ENCODE data around the gene GAA.

GAA gene

GRCh38 chr17:80095844-80096475 is 5.4 kb upstream of the GAA start:
- H3K9me3 ChIP-seq (ENCODE audit: insufficient read depth, low read depth, low read length): no peaks in the 10 kb centered on the region
- H3F3A ChIP-seq (ENCODE audit: low read depth): no peaks in the 10 kb centered on the region
- no peaks in the 10 kb centered on the region for H3K27me3 ChIP-seq (ENCODE audit: insufficient read depth, low read length, poor library complexity, severe bottlenecking)
- no peaks in the 10 kb centered on the region for H4K20me1 ChIP-seq (ENCODE audit: insufficient read depth, low read length, poor library complexity, severe bottlenecking)
- TF ChIP-seq CTCF (conservative IDR thresholded peaks at IDR 0.05; ENCODE audit: low read length) (no peak), EZH2phosphoT487 (IDR thresholded peaks at IDR 0.05; ENCODE audit: borderline replicate concordance) (no peak)
- peaks cover 11% of the 10 kb centered on the region for H3K4me1 ChIP-seq (ENCODE audit: insufficient read depth, low read length, poor library complexity, severe bottlenecking)
- H3K9ac ChIP-seq (ENCODE audit: low read depth, low read length, poor library complexity, severe bottlenecking): no peak overlapping the region
- H3K4me2 ChIP-seq (ENCODE audit: low read depth, low read length, poor library complexity, severe bottlenecking): no peak overlapping the region
- H2AFZ ChIP-seq (ENCODE audit: low read length): no peak overlapping the region
- no peak overlapping the region for H3K4me3 ChIP-seq (ENCODE audit: low read length, poor library complexity, severe bottlenecking)
- H3K9me2 ChIP-seq (replicated peaks; ENCODE audit: low read depth, low read length): no peaks in the 10 kb centered on the region
- H3K79me2 ChIP-seq (ENCODE audit: insufficient read depth, low read length): no peaks in the 10 kb centered on the region
- no peaks in the 10 kb centered on the region for H3K36me3 ChIP-seq (ENCODE audit: insufficient read depth, low read length)

- H3K27me3 ChIP-seq (ENCODE audit: insufficient read depth, low read length, poor library complexity, severe bottlenecking): no peaks in the 10 kb centered on the region
- no peak overlapping the region for H3K4me3 ChIP-seq (ENCODE audit: low read length, poor library complexity, severe bottlenecking)
- H3F3A ChIP-seq (ENCODE audit: low read depth): no peaks in the 10 kb centered on the region
- H3K4me2 ChIP-seq (ENCODE audit: low read depth, low read length, poor library complexity, severe bottlenecking): no peak overlapping the region
- H4K20me1 ChIP-seq (ENCODE audit: insufficient read depth, low read length, poor library complexity, severe bottlenecking): no peaks in the 10 kb centered on the region
- peaks cover 1% of the 10 kb centered on the region for H3K79me2 ChIP-seq (ENCODE audit: insufficient read depth, low read length)
- TF ChIP-seq EZH2phosphoT487 (IDR thresholded peaks at IDR 0.05; ENCODE audit: borderline replicate concordance) (no peak), CTCF (conservative IDR thresholded peaks at IDR 0.05; ENCODE audit: low read length) (no peak)
- H3K9ac ChIP-seq (ENCODE audit: low read depth, low read length, poor library complexity, severe bottlenecking): no peak overlapping the region
- H3K4me1 ChIP-seq (ENCODE audit: insufficient read depth, low read length, poor library complexity, severe bottlenecking): peaks cover 13% of the 10 kb centered on the region
- no peak overlapping the region for H2AFZ ChIP-seq (ENCODE audit: low read length)
- H3K9me3 ChIP-seq (ENCODE audit: insufficient read depth, low read depth, low read length): no peaks in the 10 kb centered on the region
- no peaks in the 10 kb centered on the region for H3K9me2 ChIP-seq (replicated peaks; ENCODE audit: low read depth, low read length)
- H3K36me3 ChIP-seq (ENCODE audit: insufficient read depth, low read length): no peaks in the 10 kb centered on the region
Measured at GRCh38 chr17:80096561-80097021, 4.8 kb upstream of the GAA start.

GRCh38 chr17:80097127-80097621 is 4.2 kb upstream of the GAA start:
- Histone ChIP-seq H3F3A (ENCODE audit: low read depth) (no peaks in the 10 kb centered on the region), H2AFZ (ENCODE audit: low read length) (no peak overlapping the region), H3K4me1 (ENCODE audit: insufficient read depth, low read length, poor library complexity, severe bottlenecking) (peaks cover 16% of the 10 kb centered on the region), H3K4me3 (ENCODE audit: low read length, poor library complexity, severe bottlenecking) (no peak overlapping the region), H3K9ac (ENCODE audit: low read depth, low read length, poor library complexity, severe bottlenecking) (no peak overlapping the region), H3K79me2 (ENCODE audit: insufficient read depth, low read length) (peaks cover 7% of the 10 kb centered on the region), H3K27me3 (ENCODE audit: insufficient read depth, low read length, poor library complexity, severe bottlenecking) (no peaks in the 10 kb centered on the region), H3K9me3 (ENCODE audit: insufficient read depth, low read depth, low read length) (no peaks in the 10 kb centered on the region), H3K36me3 (ENCODE audit: insufficient read depth, low read length) (no peaks in the 10 kb centered on the region), H4K20me1 (ENCODE audit: insufficient read depth, low read length, poor library complexity, severe bottlenecking) (no peaks in the 10 kb centered on the region), H3K4me2 (ENCODE audit: low read depth, low read length, poor library complexity, severe bottlenecking) (no peak overlapping the region), H3K9me2 (replicated peaks; ENCODE audit: low read depth, low read length) (no peaks in the 10 kb centered on the region)
- TF ChIP-seq EZH2phosphoT487 (IDR thresholded peaks at IDR 0.05; ENCODE audit: borderline replicate concordance) (no peak), CTCF (conservative IDR thresholded peaks at IDR 0.05; ENCODE audit: low read length) (no peak)

Measured in Loucy (cell line).